HFFc6 (cell line): ENCODE data around the gene ZKSCAN7. TPM values are rescaled to one million over a fixed set of nuclear protein-coding genes. Genes with fewer than 3 reads are reported as not detected.

ENCODE experiments used
- DNase-seq: peaks from one replicate; pipeline ENCODE4 v3.0.0-alpha.2; 2018
- H3K27ac Mint-ChIP-seq: 2 replicates; pipeline ENCODE4 v1.8.0; 2020; ENCODE audit warnings: mild to moderate bottlenecking, mixed read lengths
- H3K27me3 Mint-ChIP-seq: 2 replicates; pipeline ENCODE4 v1.8.0; 2021; ENCODE audit warnings: mild to moderate bottlenecking, moderate library complexity, mixed read lengths; ENCODE audit not compliant: insufficient read depth
- H3K36me3 Mint-ChIP-seq: 2 replicates; pipeline ENCODE4 v1.8.0; 2021; ENCODE audit warnings: low read depth, mixed read lengths
- H3K4me1 Mint-ChIP-seq: 2 replicates; pipeline ENCODE4 v1.8.0; 2020; ENCODE audit warnings: low read depth, mixed read lengths
- H3K4me3 Mint-ChIP-seq: 2 replicates; pipeline ENCODE4 v1.8.0; 2020; ENCODE audit warnings: mild to moderate bottlenecking, moderate library complexity, mixed read lengths
- H3K9me3 Mint-ChIP-seq: 2 replicates; pipeline ENCODE4 v1.8.0; 2020; ENCODE audit warnings: mild to moderate bottlenecking, mixed read lengths
- long read RNA-seq: library from polyadenylated mRNA; unstranded; transcript quantifications from one replicate; pipeline ENCODE4 v2.0.0, GENCODE V29; 2019
- total RNA-seq, 6 experiments: library from RNA; stranded (reverse); fragmentation: NEBNext Ultra II Directional; extraction: Animal tissue kit (Norgen Biotek cat#: 25700); gene quantifications; 2 replicates in 1 of 6; 3 replicates in 5 of 6; pipeline ENCODE4 v1.2.3, GENCODE V29; 2021
- TF ChIP-seq, protein P1 (sequence below): fragments of 200-600 bp; sonication (generic); IDR thresholded peaks from 2 replicates; pipeline ENCODE4 v1.5.0; 2021; ENCODE audit warnings: antibody characterized with exemption, mild to moderate bottlenecking

ZKSCAN7 gene
- total RNA-seq = 1 to 10 TPM in 2 of 6 experiments, under 1 TPM in 4; 0.57 to 1.2 (median 0.94) TPM
- long read RNA-seq, partial matches to known transcripts = 0 of 3 reads
- long read RNA-seq, other reads (novel, unspliced or antisense) = 2 of 3 reads

DNA sequence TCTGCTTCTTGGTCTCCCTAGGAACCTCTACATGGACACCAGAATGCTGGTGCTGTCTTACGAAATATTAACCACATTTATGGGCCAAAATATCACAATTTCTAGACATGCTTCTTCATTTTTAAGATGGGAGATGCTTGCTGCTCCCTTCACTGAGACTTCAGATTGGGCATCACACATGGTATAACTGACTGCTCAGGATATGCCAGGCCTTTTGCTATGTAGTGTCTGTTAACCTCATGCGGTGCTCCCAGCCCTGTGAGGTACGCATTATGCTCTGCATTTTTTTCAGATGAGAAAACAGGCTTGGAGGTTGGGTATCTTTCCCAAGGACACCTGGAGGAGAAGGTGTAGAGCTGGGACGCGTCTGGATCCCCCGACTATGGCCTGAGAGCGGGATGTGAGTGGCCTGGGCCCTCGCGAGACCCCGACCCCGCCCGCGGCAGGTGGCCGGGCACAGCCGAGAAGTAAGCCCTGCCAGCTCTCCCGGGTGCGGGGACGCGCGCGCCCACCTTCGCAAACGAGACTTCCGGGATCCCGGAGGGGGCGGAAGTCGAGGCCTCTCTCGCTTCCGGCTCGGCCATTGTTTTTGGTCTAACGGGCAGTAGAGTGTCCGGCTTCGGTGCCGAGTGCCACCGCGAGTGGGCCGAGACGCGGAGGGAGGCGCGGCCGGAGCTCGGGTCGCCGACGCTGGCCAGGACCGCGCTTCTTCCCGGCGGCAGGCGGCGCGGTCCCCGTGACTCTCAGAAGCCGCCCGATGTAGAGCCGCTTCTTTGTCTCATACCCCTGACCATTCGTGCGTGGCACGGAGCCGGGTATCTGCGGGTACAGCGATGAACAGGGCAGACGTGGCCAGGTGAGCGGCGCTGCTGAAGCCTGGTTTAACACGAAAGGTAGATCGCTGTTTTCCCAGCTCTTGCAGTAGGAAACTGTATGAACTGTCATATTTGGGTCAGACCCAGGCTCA, at the start of gene ZKSCAN7:
Gene ZKSCAN7, plus strand, starts transcription at position 568 of the 967 bp plus-strand sequence. CDS start 1,855 bp downstream, outside the sequence.
- TF ChIP-seq, protein P1, sequence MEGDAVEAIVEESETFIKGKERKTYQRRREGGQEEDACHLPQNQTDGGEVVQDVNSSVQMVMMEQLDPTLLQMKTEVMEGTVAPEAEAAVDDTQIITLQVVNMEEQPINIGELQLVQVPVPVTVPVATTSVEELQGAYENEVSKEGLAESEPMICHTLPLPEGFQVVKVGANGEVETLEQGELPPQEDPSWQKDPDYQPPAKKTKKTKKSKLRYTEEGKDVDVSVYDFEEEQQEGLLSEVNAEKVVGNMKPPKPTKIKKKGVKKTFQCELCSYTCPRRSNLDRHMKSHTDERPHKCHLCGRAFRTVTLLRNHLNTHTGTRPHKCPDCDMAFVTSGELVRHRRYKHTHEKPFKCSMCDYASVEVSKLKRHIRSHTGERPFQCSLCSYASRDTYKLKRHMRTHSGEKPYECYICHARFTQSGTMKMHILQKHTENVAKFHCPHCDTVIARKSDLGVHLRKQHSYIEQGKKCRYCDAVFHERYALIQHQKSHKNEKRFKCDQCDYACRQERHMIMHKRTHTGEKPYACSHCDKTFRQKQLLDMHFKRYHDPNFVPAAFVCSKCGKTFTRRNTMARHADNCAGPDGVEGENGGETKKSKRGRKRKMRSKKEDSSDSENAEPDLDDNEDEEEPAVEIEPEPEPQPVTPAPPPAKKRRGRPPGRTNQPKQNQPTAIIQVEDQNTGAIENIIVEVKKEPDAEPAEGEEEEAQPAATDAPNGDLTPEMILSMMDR = 0 out of 2 replicates have a peak, but pooled peaks have one; percentile 15
- H3K9me3 Mint-ChIP-seq = no peaks in the 10 kb centered on the region; the same call in 1 of the 2 replicates
- peak within 1 kb of the TSS; percentile 68 for H3K27ac Mint-ChIP-seq

DNA sequence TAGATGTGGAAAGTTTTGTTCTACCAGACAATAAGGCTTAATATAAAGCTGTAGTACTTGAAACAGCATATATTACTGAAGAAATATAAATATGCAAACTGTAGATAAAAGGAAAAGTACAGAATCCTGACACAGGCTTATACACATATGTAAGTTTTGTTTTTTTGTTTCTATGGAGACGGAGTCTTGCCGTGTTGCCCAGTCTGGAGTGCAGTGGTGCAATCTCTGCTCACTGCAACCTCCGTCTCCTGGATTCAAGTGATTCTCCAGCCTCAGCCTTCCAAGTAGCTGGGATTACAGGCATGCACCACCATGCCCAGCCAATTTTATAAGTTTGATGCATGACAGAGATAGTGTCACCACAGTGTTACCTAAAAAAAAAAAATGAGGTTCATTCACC, 48.4 kb upstream of the ZKSCAN7 start:
- DNase-seq = no peak
- H3K9me3 Mint-ChIP-seq = peaks cover 39% of the 10 kb centered on the region
- no peak overlapping the region for H3K27ac Mint-ChIP-seq
- peaks cover 17% of the 10 kb centered on the region for H3K4me1 Mint-ChIP-seq
- no peak overlapping the region for H3K4me3 Mint-ChIP-seq
- no peaks in the 10 kb centered on the region for H3K27me3 Mint-ChIP-seq
- TF ChIP-seq, protein P1 = no peak
- peaks cover 49% of the 10 kb centered on the region for H3K36me3 Mint-ChIP-seq

More for the DNA sequence above, at the start of gene ZKSCAN7:
- DNase-seq = no peak
- Mint-ChIP-seq H3K36me3 (peaks cover 5% of the 10 kb centered on the region), H3K27me3 (peaks cover 10% of the 10 kb centered on the region), H3K4me1 (peaks cover 10% of the 10 kb centered on the region), H3K4me3 (peak within 1 kb of the TSS; percentile 88)

DNA sequence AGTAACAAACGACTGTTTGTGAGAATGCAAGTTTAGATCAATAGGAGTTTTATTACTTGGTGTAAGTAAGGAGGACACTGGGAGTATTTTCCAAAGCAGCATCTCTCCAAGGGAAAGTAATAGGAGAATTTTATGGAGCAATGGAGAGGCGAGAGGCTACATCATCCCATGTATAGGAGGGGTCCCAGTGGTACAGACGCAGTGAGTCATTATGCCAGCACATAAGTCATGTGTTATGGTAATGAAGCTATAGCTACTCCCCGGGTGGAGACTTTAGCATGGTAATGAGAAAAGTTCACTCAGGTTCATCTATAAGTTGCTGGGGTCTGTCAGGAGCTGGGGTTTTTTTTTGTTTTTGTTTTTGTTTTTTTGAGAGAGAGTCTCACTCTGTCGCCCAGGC, 48.0 kb upstream of the ZKSCAN7 start:
- Mint-ChIP-seq H3K27ac (no peak overlapping the region), H3K4me3 (no peak overlapping the region), H3K27me3 (no peaks in the 10 kb centered on the region), H3K36me3 (peaks cover 45% of the 10 kb centered on the region), H3K9me3 (peaks cover 35% of the 10 kb centered on the region), H3K4me1 (peaks cover 18% of the 10 kb centered on the region)
- TF ChIP-seq, protein P1 = no peak
- no peak for DNase-seq

DNA sequence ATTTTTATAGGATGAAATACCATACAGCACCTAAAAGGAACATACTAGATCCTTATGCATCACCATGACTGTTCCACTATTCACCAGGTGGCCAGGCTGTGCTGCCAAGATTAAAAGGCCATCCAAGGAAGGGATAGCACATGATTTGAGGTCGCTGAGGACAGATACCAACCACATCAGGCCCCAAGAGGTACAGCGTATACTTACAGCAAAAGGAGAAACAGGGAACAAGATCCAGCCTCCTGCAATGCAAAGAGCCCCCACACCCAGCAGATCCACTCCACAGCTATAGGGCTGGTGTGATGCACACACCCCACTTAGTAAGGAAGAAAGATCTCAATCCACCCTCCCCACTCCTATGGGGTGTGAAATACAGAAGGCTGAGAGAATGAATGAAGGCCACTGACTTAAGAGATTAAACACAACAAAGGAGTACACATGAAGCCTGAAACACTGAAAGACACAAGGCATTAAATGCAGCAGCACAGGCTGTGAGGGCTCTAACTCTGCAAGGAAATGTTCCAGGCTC, 45.5 kb upstream of the ZKSCAN7 start:
- TF ChIP-seq, protein P1 = no peak
- no peak for DNase-seq

DNA sequence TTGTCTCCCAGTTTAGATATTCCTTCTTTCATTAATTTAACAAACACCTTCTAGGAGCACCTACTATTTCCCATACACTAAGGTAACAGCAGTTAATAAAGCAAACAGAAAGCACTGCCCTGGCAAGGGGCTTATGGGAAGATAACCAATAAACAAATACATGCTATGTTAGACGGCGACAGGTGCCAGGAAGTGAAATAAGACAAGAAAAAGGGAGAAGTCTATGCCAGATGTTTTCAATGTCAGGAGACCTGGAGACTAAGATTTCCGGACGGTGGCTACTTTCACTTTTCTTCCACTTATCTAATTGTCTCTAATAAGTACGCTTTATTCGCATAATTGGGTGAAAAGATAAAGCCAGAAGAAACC, 45.0 kb upstream of the ZKSCAN7 start:
- Mint-ChIP-seq H3K9me3 (peaks cover 14% of the 10 kb centered on the region), H3K36me3 (peaks cover 25% of the 10 kb centered on the region), H3K4me3 (peak overlapping the region; percentile 92), H3K27ac (peak overlapping the region; percentile 91; the same call in 1 of the 2 replicates), H3K4me1 (peaks cover 18% of the 10 kb centered on the region), H3K27me3 (peaks cover 2% of the 10 kb centered on the region; the same call in 1 of the 2 replicates)
- DNase-seq = no peak
- TF ChIP-seq, protein P1 = no peak

More for the DNA sequence above, 45.5 kb upstream of the ZKSCAN7 start:
- Mint-ChIP-seq H3K36me3 (peaks cover 27% of the 10 kb centered on the region), H3K27me3 (no peaks in the 10 kb centered on the region; the same call in 1 of the 2 replicates), H3K9me3 (peaks cover 15% of the 10 kb centered on the region), H3K27ac (peak overlapping the region; percentile 91; the same call in 1 of the 2 replicates), H3K4me3 (peak overlapping the region; percentile 92), H3K4me1 (peaks cover 18% of the 10 kb centered on the region)
